HG02884 (cell line): ENCODE results near the gene ANXA4.
"Not testable (repeated sequence)": the region's sequence is repeated elsewhere in the genome, so short reads cannot be mapped to it uniquely, and the experiment has no call there.

Source experiments
- ATAC-seq: cut with Tn5 transposase; IDR thresholded peaks from one replicate; pipeline ENCODE4 v1.9.1; 2021; ENCODE audit warnings: mild to moderate bottlenecking, moderate library complexity; ENCODE audit not compliant: unreplicated experiment

The ANXA4 gene

GRCh38 chr2:69741575-69742321 is at the start of gene ANXA4:
ANXA4 (plus strand) TSS chr2:69742134; CDS start chr2:69781566, 39,432 bp downstream.
- peak; percentile 71 for ATAC-seq

- no peak for ATAC-seq
Observed at GRCh38 chr2:69692424-69692823, 49.5 kb upstream of the ANXA4 start.

GRCh38 chr2:69693059-69693774 is 48.7 kb upstream of the ANXA4 start:
- no peak for ATAC-seq

- no peak for ATAC-seq
Observed at GRCh38 chr2:69693775-69694450, 48.0 kb upstream of the ANXA4 start.

- ATAC-seq: no peak
Observed at GRCh38 chr2:69694894-69695849, 46.8 kb upstream of the ANXA4 start.

GRCh38 chr2:69695850-69696216 is 46.1 kb upstream of the ANXA4 start:
- ATAC-seq: no peak

GRCh38 chr2:69700381-69700780 is 41.6 kb upstream of the ANXA4 start:
- no peak for ATAC-seq

- no peak for ATAC-seq
Observed at GRCh38 chr2:69701100-69701945, 40.6 kb upstream of the ANXA4 start.

GRCh38 chr2:69703189-69703588 is 38.7 kb upstream of the ANXA4 start:
- ATAC-seq: no peak

- ATAC-seq: no peak
Observed at GRCh38 chr2:69704446-69704845, 37.5 kb upstream of the ANXA4 start.

- ATAC-seq: no peak
Observed at GRCh38 chr2:69709290-69709689, 32.6 kb upstream of the ANXA4 start.

- no peak for ATAC-seq
Observed at GRCh38 chr2:69711971-69712370, 30.0 kb upstream of the ANXA4 start.

- ATAC-seq: no peak
Observed at GRCh38 chr2:69714024-69714423, 27.9 kb upstream of the ANXA4 start.

- not testable (repeated sequence) for ATAC-seq
Observed at GRCh38 chr2:69714539-69715220, 27.3 kb upstream of the ANXA4 start.

- no peak for ATAC-seq
Observed at GRCh38 chr2:69715964-69716363, 26.0 kb upstream of the ANXA4 start.

- no peak for ATAC-seq
Observed at GRCh38 chr2:69716555-69717120, 25.3 kb upstream of the ANXA4 start.

GRCh38 chr2:69717186-69717585 is 24.7 kb upstream of the ANXA4 start:
- ATAC-seq: no peak

- no peak for ATAC-seq
Observed at GRCh38 chr2:69717861-69718273, 24.1 kb upstream of the ANXA4 start.
